ENCODE results near the gene SLC12A1.
"Not testable (repeated sequence)": the region's sequence is repeated elsewhere in the genome, so short reads cannot be mapped to it uniquely, and the experiment has no call there.

Gene SLC12A1

DNA sequence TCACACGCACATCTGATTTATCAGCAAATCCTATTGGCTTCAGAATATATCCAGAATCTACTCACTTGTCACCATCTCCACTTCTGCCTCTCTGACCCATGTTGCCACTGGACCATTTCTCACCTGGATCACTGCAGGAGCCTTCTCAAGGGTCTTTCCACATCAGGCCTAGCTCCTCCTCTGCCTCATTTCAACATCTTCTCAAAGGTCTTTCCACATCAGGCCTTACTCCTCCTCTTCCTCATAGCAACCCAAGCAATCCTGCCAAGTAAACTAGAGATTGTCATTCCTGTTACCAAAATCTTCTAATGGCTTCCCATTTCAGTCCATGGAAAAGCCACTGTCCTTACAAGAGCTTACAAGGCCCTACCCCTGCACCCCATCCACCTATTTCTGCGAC, 107.1 kb downstream of the SLC12A1 start:
- no peak for DNase-seq

DNA sequence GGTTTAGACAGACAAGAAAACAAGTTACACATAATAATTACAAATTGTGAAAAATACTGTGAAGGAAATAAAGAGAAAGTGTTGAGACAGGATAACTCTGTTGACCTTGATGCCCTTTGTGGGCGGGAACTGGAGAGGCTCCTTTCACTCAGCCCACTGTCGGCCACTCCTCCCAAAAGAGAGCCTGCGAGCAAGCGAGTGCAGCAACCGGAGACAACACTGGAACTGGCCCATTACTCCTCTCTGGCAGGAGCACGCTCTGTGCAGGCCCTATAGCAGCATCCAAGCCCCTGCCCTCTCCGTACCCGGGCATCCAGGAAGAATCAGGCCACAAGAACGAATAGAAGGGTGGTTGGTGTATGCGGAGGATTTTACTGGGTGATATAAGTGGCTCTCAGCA, 108.9 kb downstream of the SLC12A1 start:
- DNase-seq, result no peak

DNA sequence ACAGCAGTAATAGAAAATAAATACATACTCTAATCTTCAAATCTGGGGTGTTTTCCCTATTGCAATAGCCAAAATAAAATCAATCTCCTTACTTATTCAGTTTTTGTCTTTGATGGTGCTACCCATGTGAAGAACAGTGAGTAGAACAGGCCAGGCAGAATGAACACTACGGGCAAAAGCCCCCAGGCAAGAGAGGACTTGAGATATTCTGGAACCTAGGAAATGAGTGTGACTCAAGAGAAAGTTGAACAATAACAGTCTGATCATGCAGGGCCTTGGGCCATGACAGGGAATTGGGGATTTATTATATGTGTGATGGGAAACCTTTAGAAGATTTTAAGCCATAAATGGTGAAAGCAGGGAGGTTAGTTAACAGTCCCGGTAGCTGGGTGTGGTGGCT, 111.1 kb downstream of the SLC12A1 start:
- no peak for DNase-seq

DNA sequence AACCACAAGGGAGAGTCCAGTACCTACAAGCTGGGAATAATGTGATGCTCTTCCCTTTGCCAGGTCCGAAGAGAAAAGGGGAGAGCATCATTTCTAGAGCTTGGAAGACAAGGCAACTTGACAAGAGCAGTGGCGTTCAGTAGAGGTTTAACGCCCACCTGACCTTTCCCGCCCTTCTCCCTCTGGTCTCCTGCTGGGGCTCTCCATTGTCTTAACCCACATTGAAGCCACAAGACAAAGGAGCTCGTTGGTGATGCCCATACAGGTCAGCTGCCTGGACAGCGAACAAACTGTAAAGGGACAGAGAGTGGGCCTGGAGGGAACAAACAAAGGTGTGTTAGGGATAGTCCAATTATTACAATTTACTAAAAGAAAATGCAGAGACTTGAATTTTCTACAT, 112.0 kb downstream of the SLC12A1 start:
- DNase-seq, result no peak

DNA sequence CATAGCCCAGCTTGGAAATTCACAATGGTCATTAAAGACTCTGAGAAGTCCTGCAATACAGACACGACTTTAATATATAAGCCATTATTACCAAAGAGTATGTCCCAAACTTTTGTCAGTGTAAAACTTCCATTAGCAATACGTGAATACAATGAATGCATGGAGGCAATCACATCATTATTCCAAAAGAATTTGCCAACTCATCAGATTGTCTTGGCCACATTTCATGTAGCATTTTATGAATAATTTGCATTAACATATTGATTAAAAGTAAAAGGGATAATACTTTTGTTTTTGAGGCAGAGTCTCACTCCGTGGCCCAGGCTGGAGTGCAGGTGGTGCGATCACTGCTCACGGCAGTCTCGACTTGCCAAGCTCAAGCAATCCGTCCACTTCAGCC, 117.2 kb downstream of the SLC12A1 start:
- DNase-seq, result no peak

DNA sequence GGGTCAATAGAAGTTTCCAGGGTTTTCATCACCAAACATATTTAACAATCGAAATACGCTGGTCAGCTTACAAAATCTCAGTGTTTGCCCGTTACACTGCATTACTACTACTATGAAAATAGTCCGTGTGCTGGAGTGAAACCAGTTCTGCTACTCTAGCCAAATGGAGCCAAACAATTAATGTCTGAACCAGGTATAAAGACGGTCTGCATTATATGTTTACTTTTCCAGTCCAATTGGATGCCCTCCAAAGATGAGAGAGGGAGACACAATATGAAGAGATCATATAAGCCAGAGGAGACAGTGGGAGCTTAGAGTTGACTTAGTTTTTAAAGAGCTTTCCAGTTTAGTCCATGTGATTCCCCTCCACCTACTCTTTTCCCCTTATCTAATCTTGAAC, 118.8 kb downstream of the SLC12A1 start:
- no peak for DNase-seq

DNA sequence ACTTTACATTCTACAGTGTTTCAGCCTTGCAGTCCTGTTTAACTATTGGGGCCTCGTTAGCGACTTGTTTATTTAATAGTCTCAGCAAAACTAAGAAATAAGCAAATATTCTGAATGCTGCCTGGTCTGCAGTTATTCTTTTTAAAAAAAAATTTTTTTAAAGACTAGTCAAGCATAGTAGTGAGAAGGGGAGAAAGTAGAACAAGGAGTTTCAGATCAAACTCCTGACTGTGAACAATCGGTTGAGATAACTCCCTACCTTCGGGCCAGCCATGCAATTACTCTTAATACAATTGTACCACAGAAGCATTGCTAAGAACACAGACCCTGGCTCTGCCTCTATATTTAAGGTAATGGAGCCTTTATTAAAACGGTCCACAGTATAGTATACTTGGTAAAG, 119.3 kb downstream of the SLC12A1 start:
- DNase-seq, result no peak

DNA sequence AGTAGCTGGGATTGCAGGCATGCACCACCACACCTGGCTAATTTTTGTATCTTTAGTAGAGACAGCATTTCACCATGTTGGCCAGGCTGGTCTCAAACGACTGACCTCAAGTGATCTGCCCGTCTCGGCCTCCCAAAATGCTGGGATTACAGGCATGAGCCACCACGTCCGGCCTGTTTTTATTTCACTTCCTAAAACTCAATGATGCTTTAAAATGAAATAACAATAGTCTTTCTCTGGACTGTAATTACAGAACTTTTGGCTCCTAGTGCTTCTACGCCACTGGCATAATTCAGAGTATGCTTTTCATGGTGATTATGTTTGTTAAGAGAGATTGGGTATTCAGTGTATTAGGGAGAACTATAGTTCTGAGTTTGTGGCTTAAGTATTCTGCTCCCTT, 120.1 kb downstream of the SLC12A1 start:
- not testable (repeated sequence) for DNase-seq

DNA sequence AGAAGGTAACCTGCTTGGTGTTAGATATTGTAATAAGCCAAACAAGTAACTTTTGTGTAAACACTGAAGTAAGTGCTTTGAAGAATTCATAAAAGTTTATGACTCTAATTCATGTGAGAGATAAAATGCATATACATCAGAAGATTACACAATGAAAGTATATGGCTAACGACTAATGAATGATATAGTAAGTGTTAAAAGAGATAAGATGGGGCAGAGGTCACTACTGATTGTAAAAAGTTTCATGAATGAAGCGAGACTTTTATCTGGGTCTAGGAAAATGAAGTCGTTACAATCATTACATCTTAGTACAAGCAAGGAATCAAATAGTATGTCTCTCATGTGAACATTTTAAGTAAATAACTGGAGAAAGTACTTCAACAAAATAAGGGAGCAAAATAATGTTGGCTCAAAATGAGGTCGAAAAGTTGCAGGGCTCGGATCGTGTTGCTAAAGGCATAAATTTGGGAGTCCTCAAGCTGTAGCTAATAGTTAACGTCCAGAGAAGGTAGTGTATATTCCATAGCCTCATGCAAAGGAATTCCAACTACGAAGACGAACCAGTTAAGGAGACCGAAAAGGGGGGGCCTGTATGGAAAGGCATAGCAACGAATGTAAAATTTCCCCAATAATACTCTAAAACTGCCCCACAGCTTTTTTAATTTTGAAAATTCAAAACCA, 124.1 kb downstream of the SLC12A1 start:
- peak; percentile 25 for DNase-seq

DNA sequence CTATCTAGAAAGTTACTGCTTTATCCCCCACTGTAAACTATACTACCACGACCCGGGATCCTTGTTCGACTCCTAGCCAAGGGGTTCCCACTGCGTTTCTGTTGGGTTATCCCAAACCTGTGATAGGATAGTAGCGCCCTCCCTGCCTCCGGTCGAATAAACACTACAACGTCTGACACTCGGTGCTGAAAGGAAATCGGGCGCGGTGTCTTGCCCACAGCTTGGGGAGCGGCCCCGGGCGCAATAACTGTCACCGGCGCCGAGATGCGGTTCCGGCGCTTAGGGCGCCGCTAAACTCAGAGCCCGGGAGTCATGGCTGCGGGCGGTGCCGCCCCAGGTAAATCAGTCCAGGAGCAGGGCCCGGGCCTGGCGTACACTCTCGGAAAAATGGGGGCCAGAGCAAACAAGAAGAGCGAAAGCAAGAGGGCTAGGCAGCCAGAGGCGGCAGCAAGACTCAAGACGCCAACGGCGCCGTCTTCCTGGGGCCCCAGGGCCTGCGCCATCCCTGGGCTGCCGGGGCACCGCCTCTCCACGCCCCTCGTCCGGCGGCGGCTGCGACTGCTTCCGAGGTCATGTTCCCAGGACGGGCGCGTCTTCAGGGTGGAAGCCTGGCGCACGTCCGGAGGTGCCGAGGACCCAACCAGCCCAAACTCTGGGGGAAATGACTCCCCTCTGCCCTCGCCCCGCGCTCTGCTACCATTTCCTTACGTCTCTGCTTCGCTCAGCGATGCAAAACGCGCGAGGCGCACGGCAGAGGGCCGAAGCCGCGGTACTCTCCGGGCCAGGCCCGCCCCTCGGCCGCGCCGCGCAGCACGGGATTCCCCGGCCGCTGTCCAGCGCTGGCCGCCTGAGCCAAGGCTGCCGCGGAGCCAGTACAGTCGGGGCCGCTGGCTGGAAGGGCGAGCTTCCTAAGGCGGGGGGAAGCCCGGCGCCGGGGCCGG, 125.0 kb downstream of the SLC12A1 start, which contains the start of gene DUT:
Gene DUT, plus strand, starts transcription at position 575 of the 941 bp plus-strand sequence. Its CDS starts 87 bp downstream, at position 662.
- peak; percentile 79 for DNase-seq

DNA sequence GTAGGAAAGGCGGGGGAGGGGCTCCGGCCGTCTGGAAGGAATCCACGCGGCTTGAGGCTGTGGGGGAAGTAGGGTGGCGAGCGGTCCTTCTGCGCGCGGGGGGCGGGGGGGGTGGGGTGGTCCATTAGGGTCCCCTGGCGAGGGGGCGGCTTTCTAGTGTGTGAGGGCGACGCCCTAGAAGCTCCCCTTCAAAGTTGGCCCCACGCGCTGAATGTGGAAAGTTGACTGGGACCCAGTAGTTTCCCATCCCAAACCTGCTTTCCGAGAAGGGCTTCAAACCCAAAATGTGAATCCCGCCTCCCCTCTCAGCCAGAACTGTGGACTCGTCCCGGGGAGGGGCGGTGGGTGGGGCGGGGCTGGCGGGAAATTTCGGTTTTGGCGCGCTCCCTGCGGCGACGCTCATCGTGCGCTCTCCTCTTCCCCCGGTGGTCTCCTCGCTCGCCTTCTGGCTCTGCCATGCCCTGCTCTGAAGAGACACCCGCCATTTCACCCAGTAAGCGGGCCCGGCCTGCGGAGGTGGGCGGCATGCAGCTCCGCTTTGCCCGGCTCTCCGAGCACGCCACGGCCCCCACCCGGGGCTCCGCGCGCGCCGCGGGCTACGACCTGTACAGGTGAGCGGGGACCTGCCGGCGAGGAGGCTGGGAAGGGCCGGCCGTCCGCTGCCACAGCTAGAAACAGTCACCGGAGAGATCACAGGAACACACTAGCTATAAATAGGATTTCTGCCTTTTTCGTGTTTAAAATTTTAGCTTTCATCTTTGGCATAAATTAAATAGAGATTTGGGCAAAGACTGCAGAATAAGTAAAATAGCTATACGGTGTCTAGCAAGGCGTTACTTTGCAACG, 125.9 kb downstream of the SLC12A1 start:
- DNase-seq, result peak; percentile 78

DNA sequence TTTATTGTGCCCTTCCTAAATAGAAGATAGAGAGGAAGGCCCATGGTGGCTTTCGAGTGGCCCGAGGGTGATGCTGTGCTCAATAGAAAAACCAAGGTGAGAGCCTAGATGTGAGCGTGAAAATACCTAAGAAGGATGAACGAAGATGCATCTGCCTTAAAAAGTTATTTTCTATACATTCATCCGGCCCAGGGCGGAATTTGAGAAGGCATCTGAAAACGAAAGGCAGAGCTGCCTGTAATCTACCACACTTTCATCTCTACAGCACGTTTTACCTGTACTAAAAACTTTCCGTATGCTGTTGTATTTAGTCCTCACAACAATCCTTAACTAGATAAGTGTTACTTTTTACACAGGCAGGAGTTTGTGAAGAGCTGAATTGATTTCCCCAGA, 126.5 kb downstream of the SLC12A1 start:
- no peak for DNase-seq

DNA sequence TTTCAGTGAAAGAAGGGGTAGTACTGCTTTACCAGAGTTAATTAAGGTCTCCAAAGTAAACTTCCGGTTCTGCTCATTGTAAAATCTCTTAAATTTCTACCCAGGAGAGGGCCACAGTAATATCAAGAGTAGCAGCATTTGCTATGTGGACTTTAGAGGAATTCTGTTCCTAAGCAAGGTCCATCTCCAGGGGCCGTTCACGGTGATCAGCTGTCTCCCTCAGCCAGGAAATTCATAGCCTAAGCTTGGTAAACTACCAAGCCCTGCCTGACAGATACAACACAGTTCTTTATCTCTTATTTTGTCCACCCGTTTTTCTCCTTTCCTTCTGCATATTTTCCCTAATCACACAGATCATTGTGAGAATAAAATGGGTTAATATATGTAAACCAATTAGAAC, 127.4 kb downstream of the SLC12A1 start:
- no peak for DNase-seq

DNA sequence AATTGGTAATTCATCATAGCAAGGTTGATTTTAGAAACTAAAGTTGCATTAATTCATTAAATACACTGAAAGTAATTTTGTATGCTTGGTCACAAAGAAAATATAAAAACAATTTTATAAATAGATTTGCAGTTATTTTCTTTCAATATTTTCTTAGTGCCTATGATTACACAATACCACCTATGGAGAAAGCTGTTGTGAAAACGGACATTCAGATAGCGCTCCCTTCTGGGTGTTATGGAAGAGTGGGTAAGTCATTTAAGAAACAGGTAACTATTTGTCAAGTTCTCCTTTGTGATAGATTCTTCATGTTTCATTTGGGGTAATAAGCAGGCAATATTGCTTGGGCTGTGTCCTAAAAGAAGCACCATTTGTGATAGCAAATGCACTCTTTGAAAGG, 128.2 kb downstream of the SLC12A1 start:
- DNase-seq, result no peak

DNA sequence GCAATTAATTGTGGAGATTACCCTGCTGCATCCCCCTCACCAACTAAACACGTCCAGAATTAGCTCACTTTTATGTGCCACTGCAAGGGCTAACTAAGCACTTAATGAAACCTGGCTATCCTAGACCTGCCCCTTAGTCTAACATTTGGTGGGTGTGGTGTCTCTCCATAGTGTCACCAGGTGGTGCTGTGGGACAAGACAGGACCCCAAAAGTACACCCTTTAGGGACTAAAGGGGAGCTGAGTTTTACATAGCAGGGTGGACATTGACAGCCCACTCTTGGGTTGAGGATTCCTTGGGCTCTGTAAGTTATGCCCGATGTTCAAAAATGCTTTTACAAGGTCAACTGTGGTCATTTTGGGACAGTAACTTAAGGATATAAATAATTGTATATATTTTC, 130.8 kb downstream of the SLC12A1 start:
- DNase-seq, result peak; percentile 20

DNA sequence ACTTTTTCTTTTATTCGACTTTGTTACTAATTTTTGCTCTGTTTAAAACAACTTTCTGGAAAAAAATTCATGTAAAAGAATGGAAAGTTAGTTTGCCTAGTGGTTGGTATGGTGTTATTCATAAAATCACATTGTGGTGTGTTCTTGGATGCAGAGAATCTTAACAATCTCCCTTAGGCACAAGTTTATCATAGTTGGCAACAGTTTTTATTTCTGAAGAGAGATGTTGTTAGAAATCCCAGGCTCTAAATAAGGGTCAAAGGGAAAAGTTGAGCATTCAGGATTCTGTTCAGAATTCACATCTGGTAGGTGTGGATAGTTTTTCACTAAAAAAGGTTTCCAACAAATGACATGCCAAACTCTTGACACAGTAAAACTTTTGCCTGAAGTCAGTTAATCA, 131.5 kb downstream of the SLC12A1 start:
- no peak for DNase-seq

DNA sequence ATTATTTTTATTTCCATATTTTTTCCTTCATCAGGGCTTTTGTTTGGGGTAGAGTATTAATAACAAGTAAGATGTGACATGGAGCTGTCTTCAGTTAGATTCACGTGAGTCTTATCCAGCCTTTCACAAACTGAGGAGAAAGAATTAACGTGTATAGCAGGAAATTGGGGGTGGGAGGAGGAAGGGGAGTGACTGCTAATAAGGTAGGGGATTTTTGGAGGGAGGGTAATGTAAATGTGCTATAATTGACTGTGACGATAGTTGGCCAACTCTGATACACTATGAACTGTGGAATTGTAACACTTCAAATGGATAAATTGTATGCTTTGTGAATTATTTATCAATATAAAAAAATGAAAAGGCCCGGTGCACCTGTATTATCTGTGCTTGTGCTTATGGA, 134.0 kb downstream of the SLC12A1 start:
- DNase-seq, result no peak

DNA sequence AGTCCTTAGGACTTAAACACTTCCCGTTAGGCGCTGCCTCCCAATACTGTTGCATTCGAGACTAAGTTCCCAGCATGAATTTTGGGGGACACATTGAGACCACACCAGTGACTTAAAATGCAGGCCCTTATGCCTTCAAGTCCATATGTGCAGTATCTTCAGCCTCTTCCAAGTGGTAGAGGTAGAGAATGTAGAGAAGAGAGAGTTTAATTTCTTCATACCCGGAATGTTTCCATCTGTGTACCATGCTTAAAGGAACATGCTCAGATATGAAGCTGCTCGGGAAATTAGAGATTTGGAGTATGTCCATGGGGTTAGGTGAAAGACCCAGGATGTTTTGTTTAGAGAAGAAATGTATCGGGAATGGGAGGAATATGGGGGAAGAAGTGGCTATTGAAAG, 137.8 kb downstream of the SLC12A1 start:
- no peak for DNase-seq

DNA sequence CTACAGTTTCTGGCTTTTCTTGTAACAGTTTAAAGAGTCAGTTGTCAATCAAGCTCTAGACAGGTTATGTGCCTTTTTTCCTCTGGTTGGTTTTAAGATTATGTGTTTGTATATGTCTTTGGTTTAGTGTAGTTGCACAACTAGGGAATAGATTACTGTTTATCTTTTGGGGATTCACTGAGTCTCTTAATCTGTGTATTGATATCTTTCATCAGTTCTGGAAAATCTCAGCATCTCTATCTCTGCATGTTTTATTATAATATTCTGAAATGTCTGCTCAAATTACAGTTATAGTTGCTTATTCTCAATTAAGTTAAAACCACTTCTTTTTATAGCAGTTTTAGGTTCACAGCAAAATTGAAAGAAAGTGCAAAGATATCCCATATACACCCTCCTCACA, 139.4 kb downstream of the SLC12A1 start:
- DNase-seq, result no peak

DNA sequence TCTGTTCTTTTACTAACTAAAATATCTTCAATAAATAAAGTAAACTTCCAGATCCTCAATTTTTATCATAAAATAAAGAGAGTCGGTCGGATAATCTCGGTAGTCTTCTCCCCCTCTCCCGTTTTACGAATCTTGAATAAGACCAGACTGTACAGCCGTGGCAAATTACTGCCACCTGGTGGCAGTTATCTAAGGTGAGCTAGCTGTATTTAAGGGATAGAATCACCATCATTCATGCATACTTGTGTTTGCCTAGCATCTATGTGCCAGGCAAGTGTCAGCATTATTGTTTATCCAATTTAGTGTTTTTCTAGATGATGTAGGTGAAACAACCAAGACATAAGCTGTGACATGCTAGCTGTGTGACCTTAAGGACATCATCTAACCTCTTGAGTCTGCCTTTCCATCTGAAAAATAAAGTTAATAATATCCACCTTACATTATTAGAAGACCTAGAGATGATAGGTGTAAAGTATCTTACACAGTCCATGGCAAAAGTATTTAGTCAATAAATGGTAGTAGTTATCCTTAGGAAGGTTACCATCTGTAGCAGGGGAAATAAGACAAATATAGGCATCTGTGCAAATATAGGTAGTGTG, 146.5 kb downstream of the SLC12A1 start:
- peak; percentile 66 for DNase-seq
